Breast epithelium (tissue), 4 donors: ENCODE results near the gene YDJC. TPM values are rescaled to one million over a fixed set of nuclear protein-coding genes. Genes with fewer than 3 reads are reported as not detected.

Experiments
- DNase-seq, 2 donors: peaks; one replicate each; pipeline ENCODE4 v3.0.0-alpha.2; 2019; ENCODE audit warnings: low spot score in 2 of 2
- H3K27ac ChIP-seq, 2 donors: fragments of 200-600 bp; sonication (generic) in 1 of 2; one replicate each; pipeline ENCODE4 v1.5.1; 2016 to 2019; ENCODE audit warnings: mild to moderate bottlenecking in 1 of 2
- H3K27me3 ChIP-seq, 2 donors: fragments of 200-600 bp; sonication (generic) in 1 of 2; one replicate each; pipeline versions ENCODE4 v1.5.1 to v1.6.0; 2017 to 2019; ENCODE audit warnings: control low read depth in 1 of 2, mild to moderate bottlenecking in 1 of 2
- H3K36me3 ChIP-seq: fragments of 200-600 bp; one replicate; pipeline ENCODE4 v1.5.1; 2019
- H3K4me1 ChIP-seq, 2 donors: fragments of 200-600 bp; sonication (generic); one replicate each; pipeline ENCODE4 v1.5.1; 2016 to 2019; ENCODE audit warnings: control low read depth in 1 of 2
- H3K4me3 ChIP-seq, 3 donors: fragments of 200-600 bp; sonication (generic); 1 replicate in 2 of 3; 2 replicates in 1 of 3; pipeline ENCODE4 v1.5.1; 2016 to 2019; ENCODE audit warnings: mild to moderate bottlenecking in 3 of 3, moderate library complexity in 2 of 3
- H3K9me3 ChIP-seq, 2 donors: fragments of 200-600 bp; sonication (generic) in 1 of 2; one replicate each; pipeline ENCODE4 v1.5.1; 2016 to 2019; ENCODE audit warnings: control low read depth in 1 of 2
- POLR2A ChIP-seq: fragments of 450-650 bp; IDR thresholded peaks from one replicate; pipeline ENCODE4 v1.6.1; 2016; ENCODE audit warnings: antibody characterized with exemption, mild to moderate bottlenecking, moderate library complexity
- POLR2AphosphoS5 ChIP-seq, 3 donors: sonication (generic); formaldehyde crosslinking; IDR thresholded peaks; one replicate each; pipeline ENCODE4 v1.6.1; 2017; ENCODE audit warnings: antibody characterized with exemption in 3 of 3
- intact Hi-C: fragments of 100-400 bp; cut with DNase I; formaldehyde crosslinking; loops from one replicate; pipeline ENCODE4 v1.15.1; 2023; ENCODE audit warnings: low total_unique reads
- total RNA-seq, 3 donors: library from RNA; depleted of rRNA; stranded (reverse); fragments of >200 nt; gene quantifications; one replicate each; pipeline ENCODE4 v1.1.0, GENCODE V29; 2016
- TF ChIP-seq, protein P1 (sequence below), 3 donors: fragments of 450-650 bp; IDR thresholded peaks; one replicate each; pipeline ENCODE4 v1.5.1; 2016 to 2017; ENCODE audit warnings: antibody characterized with exemption in 3 of 3, mild to moderate bottlenecking in 3 of 3, moderate library complexity in 3 of 3

YDJC gene
- total RNA-seq, 3 donors from 2014 or later = 15.4 to 33.2 (median 28.2) TPM

DNA sequence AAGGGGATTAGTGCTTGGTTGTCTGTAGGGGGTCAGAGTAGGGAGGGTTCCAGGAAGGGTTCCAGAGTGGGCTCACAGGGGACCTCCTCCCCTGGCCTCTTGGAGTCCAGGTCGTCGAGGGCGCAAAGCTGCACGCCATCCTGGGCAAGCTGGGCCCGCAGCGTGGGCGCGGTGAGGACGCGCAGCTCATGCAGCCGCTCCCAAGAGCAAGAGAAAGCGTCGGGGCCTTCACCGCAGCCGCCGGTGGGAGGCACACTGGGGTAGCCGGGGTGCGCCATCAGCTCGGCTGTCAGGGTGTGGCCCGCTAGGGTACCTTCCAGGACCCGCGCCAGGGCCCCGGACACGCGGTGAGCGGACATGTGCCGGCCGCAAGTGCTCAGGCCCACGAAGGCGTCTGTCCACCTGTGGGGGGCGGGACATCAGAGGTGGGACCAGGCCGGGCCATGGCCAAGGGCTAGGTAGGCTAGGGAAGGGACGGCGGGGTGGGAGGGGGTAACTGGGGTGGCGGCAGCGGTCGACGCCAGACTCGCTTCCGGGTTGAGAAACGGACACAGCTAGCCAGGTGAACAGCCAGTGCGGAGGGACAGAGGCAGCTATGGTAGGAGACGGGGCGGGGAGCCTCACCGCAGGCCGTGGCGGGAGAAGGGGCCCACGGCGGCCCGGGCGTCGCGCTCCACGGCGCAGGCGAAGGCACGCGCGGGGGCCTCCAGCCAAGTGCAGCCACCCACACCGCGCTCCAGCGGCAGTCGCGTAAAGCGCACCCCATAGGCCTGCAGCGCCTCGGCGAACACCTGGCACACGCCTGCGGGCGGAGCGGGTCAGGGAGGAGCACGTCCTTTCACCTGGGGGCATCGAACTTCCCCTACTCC, 1.2 kb downstream of the YDJC start:
- H3K27me3 ChIP-seq = no peaks in the 10 kb centered on the region
- TF ChIP-seq POLR2AphosphoS5 (IDR thresholded peaks at IDR 0.05) (no peak), POLR2A (no peak)
- TF ChIP-seq, protein P1, sequence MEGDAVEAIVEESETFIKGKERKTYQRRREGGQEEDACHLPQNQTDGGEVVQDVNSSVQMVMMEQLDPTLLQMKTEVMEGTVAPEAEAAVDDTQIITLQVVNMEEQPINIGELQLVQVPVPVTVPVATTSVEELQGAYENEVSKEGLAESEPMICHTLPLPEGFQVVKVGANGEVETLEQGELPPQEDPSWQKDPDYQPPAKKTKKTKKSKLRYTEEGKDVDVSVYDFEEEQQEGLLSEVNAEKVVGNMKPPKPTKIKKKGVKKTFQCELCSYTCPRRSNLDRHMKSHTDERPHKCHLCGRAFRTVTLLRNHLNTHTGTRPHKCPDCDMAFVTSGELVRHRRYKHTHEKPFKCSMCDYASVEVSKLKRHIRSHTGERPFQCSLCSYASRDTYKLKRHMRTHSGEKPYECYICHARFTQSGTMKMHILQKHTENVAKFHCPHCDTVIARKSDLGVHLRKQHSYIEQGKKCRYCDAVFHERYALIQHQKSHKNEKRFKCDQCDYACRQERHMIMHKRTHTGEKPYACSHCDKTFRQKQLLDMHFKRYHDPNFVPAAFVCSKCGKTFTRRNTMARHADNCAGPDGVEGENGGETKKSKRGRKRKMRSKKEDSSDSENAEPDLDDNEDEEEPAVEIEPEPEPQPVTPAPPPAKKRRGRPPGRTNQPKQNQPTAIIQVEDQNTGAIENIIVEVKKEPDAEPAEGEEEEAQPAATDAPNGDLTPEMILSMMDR (IDR thresholded peaks at IDR 0.05) = no peak
- no peaks in the 10 kb centered on the region for H3K36me3 ChIP-seq
- no peak for DNase-seq
- H3K4me1 ChIP-seq = peaks cover 3 to 12% of the 10 kb centered on the region in 2 donors
- no peaks in the 10 kb centered on the region for H3K9me3 ChIP-seq
- H3K27ac ChIP-seq = peak overlapping the region in 1 of 2 donors; percentile 83
- H3K4me3 ChIP-seq = peak overlapping the region; percentile 76 to 89 (median 85)
- intact Hi-C loops = no loop called here

DNA sequence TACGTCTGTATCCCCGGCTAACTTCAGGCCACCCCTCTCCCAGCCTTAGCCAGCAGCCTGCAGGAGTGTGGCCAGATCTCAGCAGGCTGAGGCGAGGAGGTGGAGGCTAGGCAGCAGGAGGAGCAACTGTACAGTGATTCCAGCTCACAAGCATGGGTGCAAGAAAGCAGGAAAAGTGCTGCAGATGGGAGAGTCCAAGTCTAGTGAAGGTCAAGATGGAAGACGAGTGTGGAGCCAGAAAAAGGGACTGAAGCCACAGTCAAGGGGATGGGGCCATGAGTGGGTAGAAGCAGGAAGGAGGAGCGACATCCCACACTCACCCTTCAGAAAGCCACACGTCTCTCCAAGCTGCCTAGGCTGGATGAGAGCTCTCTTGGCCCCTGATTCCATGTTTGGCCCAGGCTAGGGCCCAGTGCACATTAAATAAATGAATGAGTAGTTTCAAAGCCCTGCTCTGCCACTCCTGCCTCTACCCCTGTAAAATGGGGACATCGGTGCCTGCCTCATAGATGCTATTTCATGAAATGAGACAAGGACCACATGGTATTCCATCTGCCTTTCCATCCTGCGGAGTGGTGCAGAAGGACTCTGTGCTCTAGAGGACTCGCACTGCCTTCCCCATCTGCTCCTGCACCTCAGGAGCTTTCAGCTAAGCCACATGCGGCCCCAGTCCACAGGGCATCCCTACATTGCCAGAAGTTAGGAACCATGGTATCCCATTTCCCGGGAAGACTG, 2.9 kb downstream of the YDJC start:
- H3K4me3 ChIP-seq = no peak overlapping the region
- H3K4me1 ChIP-seq = peaks cover 12 to 14% of the 10 kb centered on the region in 2 donors
- H3K27ac ChIP-seq = no peak overlapping the region
- no peak for DNase-seq
- intact Hi-C loops = no loop called here
- H3K9me3 ChIP-seq = no peaks in the 10 kb centered on the region
- H3K36me3 ChIP-seq = no peaks in the 10 kb centered on the region
- TF ChIP-seq POLR2AphosphoS5 (IDR thresholded peaks at IDR 0.05) (no peak), POLR2A (no peak)
- TF ChIP-seq, protein P1 (IDR thresholded peaks at IDR 0.05) = no peak
- no peaks in the 10 kb centered on the region for H3K27me3 ChIP-seq

DNA sequence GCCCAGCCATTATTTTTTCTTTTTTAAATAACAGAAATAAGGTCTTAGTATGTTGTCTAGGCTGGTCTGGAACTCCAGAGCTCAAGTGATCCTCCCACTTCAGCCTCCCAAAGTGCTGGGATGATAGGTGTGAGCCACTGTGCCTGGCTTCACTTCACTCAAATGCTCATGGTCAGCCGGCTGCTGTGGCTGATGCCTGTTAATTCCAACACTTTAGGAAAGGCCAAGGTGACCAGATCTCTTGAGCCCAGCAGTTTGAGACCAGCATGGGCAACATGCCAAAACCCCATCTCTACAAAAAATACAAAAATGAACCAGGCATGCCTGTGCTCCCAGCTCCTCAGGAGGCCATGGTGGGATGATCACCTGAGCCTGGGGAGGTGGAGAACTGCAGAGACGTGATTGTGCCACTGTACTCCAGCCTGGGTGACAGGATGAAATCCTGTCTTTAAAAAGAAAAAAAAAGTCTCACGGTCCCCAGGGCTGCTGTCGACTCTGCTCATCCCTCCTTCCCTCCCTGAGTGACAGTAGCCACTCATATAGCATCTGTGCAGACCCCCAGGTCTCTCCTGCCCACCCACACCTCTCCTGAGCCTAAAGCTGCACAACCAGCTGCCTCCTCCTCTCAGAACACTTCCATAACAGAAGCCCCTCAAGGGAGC, 3.6 kb downstream of the YDJC start:
- Histone ChIP-seq H3K9me3 (no peaks in the 10 kb centered on the region), H3K4me3 (no peak overlapping the region), H3K4me1 (peaks cover 12 to 14% of the 10 kb centered on the region in 2 donors), H3K36me3 (no peaks in the 10 kb centered on the region), H3K27me3 (no peaks in the 10 kb centered on the region), H3K27ac (no peak overlapping the region)
- intact Hi-C loops = no loop called here
- TF ChIP-seq, protein P1 (IDR thresholded peaks at IDR 0.05) = no peak
- TF ChIP-seq POLR2AphosphoS5 (IDR thresholded peaks at IDR 0.05) (no peak), POLR2A (no peak)
- DNase-seq = no peak

DNA sequence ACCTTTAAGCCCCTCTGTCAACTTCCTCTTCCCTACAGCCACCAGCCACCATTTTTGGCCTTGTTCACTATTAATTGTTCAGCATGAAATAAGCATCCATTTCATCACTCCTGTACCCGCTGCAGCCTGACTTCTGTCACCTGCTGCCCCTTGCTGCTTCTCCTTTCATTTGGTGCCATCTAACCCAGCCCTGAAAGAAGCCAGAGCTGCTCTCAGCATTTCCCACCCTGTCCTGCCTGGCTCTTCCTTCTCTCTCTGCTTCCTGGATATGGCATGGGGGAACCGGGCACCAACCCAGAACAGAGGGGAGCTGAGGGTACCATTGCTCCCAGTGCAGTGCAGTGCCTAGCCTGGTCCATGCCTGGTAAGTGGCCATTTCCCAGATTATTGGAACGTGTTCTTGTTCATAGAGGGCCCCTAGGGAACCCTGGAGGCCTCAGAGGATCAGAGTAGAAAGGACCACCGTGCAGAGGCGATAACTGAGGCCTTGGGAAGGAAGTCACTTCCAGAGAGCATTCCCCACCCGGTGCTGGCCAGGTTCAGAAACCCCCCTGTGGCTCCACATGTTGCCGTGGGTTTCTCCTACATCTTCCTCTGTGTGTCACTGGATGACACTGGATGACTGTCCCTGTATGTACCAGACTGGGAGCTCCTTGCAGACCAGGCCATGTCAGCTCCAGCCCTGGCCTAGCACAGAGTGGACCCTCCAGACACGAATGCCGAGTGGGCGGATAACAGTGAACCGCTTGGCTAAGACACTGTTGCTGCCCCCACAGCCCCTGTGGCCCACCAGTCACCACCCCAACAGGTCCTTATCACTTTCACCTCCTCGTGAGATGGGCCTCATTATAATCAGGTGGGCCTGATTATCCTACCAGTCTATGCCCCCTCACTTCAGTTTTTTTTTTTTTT, 4.7 kb downstream of the YDJC start:
- no peaks in the 10 kb centered on the region for H3K36me3 ChIP-seq
- no peaks in the 10 kb centered on the region for H3K9me3 ChIP-seq
- intact Hi-C loops = no loop called here
- no peak overlapping the region for H3K27ac ChIP-seq
- no peaks in the 10 kb centered on the region for H3K27me3 ChIP-seq
- DNase-seq = no peak
- no peak overlapping the region for H3K4me3 ChIP-seq
- TF ChIP-seq POLR2AphosphoS5 (IDR thresholded peaks at IDR 0.05) (no peak), POLR2A (no peak)
- TF ChIP-seq, protein P1 (IDR thresholded peaks at IDR 0.05) = no peak
- peaks cover 12 to 14% of the 10 kb centered on the region in 2 donors for H3K4me1 ChIP-seq
